Measurements from ENCODE around the gene EIF2S1. TPM values are rescaled to one million over a fixed set of nuclear protein-coding genes. Genes with fewer than 3 reads are reported as not detected.

Gene EIF2S1
- polyA plus RNA-seq, 2 of the 4 experiments (the other 2 are of a cell fraction) = 385 to 393 TPM

GRCh38 chr14:67410313-67410712 is 50.2 kb downstream of the EIF2S1 start (continued):
- TF ChIP-seq POLR2AphosphoS2 (conservative IDR thresholded peaks at IDR 0.05; ENCODE audit: low read length) = no peak
- no peak for TF ChIP-seq MAX (IDR thresholded peaks at IDR 0.05)
- TF ChIP-seq HMGXB4 (CRISPR knock-in tag; IDR thresholded peaks at IDR 0.05; ENCODE audit: borderline replicate concordance) = no peak
- no peak for TF ChIP-seq PBX3 (IDR thresholded peaks at IDR 0.05)
- no peak for TF ChIP-seq TP53 (CRISPR knock-in tag; IDR thresholded peaks at IDR 0.05)
- TF ChIP-seq CHD2 (IDR thresholded peaks at IDR 0.05; ENCODE audit: low read length, partially characterized antibody) = no peak
- no peak for TF ChIP-seq MYC (IDR thresholded peaks at IDR 0.05; ENCODE audit: borderline replicate concordance, low read length)

GRCh38 chr14:67411370-67411769 is 51.2 kb downstream of the EIF2S1 start:
- H3K9me3 ChIP-seq = no peaks in the 10 kb centered on the region; the same call in 2 of the 3 replicates
- peak overlapping the region; percentile 58 for H3K4me3 ChIP-seq
- ATAC-seq = peak in 1 of 2 experiments; percentile 10; a peak in 2 of 6 replicates
- WGBS (ENCODE audit: missing lambda C conversion rate) = 55% methylated on average over 8 of the region's 8 CpGs
- TF ChIP-seq HMGXB4 (CRISPR knock-in tag; IDR thresholded peaks at IDR 0.05; ENCODE audit: borderline replicate concordance) = no peak
- TF ChIP-seq CBX8 (IDR thresholded peaks at IDR 0.05) = no peak
- TF ChIP-seq PHF8 (IDR thresholded peaks at IDR 0.05; ENCODE audit: borderline replicate concordance, low read depth) = no peak
- no peak for TF ChIP-seq HES2 (IDR thresholded peaks at IDR 0.05)
- no peak for TF ChIP-seq CBX2 (IDR thresholded peaks at IDR 0.05; ENCODE audit: borderline replicate concordance, low read depth)
- no peak for TF ChIP-seq TFCP2L1 (CRISPR knock-in tag; IDR thresholded peaks at IDR 0.05)
- TF ChIP-seq MYC (IDR thresholded peaks at IDR 0.05; ENCODE audit: borderline replicate concordance, low read length) = no peak
- no peak for TF ChIP-seq CHD4 (IDR thresholded peaks at IDR 0.05; ENCODE audit: borderline replicate concordance)
- no peak for TF ChIP-seq JUNB (IDR thresholded peaks at IDR 0.05)
- no peak for TF ChIP-seq REST (IDR thresholded peaks at IDR 0.05)
- no peak for TF ChIP-seq FOXS1 (CRISPR knock-in tag; IDR thresholded peaks at IDR 0.05)
- TF ChIP-seq NR3C1 (IDR thresholded peaks at IDR 0.05) = no peak
- TF ChIP-seq NFE2L2 (conservative IDR thresholded peaks at IDR 0.05; ENCODE audit: low read length) = no peak
- TF ChIP-seq BCL3 (IDR thresholded peaks at IDR 0.05) = no peak
- no peak for TF ChIP-seq FOSB (CRISPR knock-in tag; IDR thresholded peaks at IDR 0.05)
- FAIRE-seq = no peak
- no peak for DNase-seq (ENCODE audit: low read depth in 1 of 2, low spot score in 1 of 2)
- peaks cover 26% of the 10 kb centered on the region for H3K4me1 ChIP-seq
- H3K27ac ChIP-seq = peak overlapping the region; percentile 74 to 84
- CTCF ChIA-PET = interaction anchor here (1.0 to 10.6 kb wide), 6 partner anchors 9 to 292 kb away, joined by 3 to 109 read pairs (median 6); partner anchors contain the start of genes ATP6V1D and EIF2S1
- POLR2A ChIA-PET = interaction anchor here (0.6 to 0.9 kb wide), 3 partner anchors 8 to 284 kb away, joined by 3 to 4 read pairs (median 3); partner anchors contain the start of genes ATP6V1D, EIF2S1 and RDH11
- peak overlapping the region; percentile 85 for H3K4me2 ChIP-seq

All from A549 (cell line).